C4-2B (cell line): ENCODE data around the gene HERC5.
"Not testable (repeated sequence)": the region's sequence is repeated elsewhere in the genome, so short reads cannot be mapped to it uniquely, and the experiment has no call there.

Experiments
- H3K27ac ChIP-seq: fragments of 450-650 bp; 2 replicates; pipeline ENCODE4 v1.5.1; 2017
- CTCF ChIP-seq: fragments of 450-650 bp; conservative IDR thresholded peaks from 2 replicates; pipeline ENCODE4 v1.5.1; 2017; ENCODE audit warnings: mild to moderate bottlenecking
- ZFX ChIP-seq: fragments of 450-650 bp; IDR thresholded peaks from 2 replicates; pipeline ENCODE4 v1.6.1; 2017

HERC5 gene

GRCh38 chr4:88418411-88418810, 38.5 kb upstream of the HERC5 start:
- TF ChIP-seq ZFX = no peak
- no peak for TF ChIP-seq CTCF
- H3K27ac ChIP-seq = no peak overlapping the region

DNA sequence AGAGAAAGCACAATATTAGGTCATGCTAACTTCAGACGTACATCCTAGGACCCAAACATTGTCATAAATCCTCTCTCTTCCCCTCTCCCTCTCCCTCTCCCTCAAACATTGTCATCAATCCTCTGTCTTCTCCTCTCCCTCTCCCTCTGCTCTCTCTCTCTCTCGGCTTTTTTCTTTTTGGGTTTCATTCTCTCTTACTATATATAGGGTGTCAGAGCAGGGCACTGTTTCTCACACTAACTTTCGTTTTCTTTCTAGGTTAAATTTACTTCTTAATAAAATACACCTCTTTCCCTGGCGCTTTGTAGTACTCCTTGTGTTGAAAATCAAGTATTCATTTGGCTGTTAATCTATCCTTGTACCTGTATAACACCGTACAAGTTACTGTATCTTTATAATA, 37.0 kb upstream of the HERC5 start:
- TF ChIP-seq ZFX (no peak), CTCF (no peak)
- no peak overlapping the region for H3K27ac ChIP-seq

GRCh38 chr4:88420844-88421243, 36.1 kb upstream of the HERC5 start:
- no peak overlapping the region for H3K27ac ChIP-seq
- TF ChIP-seq CTCF = no peak
- no peak for TF ChIP-seq ZFX

DNA sequence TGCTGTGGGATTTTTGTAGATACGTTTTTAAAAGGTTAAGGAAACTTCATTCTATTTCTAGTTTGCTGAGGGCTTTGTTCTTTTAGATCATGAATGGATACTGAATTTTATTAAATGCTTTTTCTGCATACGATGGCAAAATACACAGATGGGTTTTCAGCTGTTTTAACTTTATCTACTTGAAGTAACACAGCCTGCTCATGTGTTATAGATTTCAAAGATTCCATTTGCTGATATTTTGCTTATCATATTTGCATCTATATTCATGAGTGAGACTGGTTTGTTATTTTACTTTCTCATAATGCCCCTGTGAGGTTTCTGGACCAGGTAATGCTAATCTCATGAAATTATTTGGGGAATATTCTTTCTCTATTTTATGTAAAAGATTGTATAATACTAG, 34.5 kb upstream of the HERC5 start:
- H3K27ac ChIP-seq = no peak overlapping the region
- TF ChIP-seq ZFX (no peak), CTCF (no peak)

GRCh38 chr4:88429401-88429800, 27.5 kb upstream of the HERC5 start:
- TF ChIP-seq CTCF = no peak
- no peak for TF ChIP-seq ZFX
- no peak overlapping the region for H3K27ac ChIP-seq

DNA sequence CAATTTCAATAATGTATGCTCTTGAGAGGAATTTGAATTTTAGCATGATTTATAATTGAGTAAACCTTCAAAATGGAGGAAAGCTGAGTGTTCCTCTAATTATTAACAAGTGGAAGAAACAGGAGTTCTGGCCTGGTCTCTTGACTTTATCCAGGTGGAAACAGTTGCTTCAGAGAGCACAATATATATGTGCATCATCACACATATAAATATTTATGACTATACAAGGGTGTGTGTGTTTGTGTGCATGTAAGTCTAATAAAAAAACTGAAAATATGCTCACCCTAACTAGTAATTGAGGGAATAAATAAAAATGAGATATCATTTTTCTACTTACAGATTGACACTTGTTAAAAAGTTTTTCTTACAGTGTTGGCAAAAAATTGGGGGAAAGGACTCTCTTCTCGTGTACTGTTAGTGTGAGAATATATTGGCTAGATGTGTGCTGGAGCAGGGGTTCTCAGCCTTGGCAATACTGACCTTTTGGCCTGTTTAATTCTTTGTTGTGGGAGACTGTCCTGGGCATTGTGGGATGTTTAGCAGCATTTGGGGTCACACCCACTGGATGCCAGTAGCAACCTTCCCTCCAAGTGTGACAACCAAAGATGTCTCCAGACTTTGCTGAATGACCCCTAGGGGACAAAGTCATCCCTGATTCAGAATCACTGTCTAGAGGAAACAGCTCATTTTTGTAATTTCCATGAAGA, 20.8 kb upstream of the HERC5 start:
- H3K27ac ChIP-seq = no peak overlapping the region

GRCh38 chr4:88437873-88438272, 19.0 kb upstream of the HERC5 start:
- not testable (repeated sequence) for H3K27ac ChIP-seq

More for the DNA sequence above, 20.8 kb upstream of the HERC5 start:
- TF ChIP-seq CTCF (no peak), ZFX (no peak)

GRCh38 chr4:88439161-88439760, 17.7 kb upstream of the HERC5 start:
- no peak overlapping the region for H3K27ac ChIP-seq

More at GRCh38 chr4:88439161-88439760, 17.7 kb upstream of the HERC5 start:
- TF ChIP-seq CTCF (no peak), ZFX (no peak)
